ENCODE results near the gene OR10T2. TPM values are rescaled to one million over a fixed set of nuclear protein-coding genes. Genes with fewer than 3 reads are reported as not detected.

The OR10T2 gene
- total and polyA plus RNA-seq, 2 donors (not counting 3 experiments of a cell fraction or from before 2014, with no cell fraction given) = not detected

- H4K20me1 ChIP-seq (replicated peaks; ENCODE audit: control insufficient read depth, extremely low read depth, insufficient read depth, low read length) = no peaks in the 10 kb centered on the region
- ChIA-PET CTCF (no interaction called here), POLR2A (no interaction called here)
- intact Hi-C loops (cut with micrococcal nuclease) = no loop called here
- no peaks in the 10 kb centered on the region for H3K9me1 ChIP-seq (replicated peaks; ENCODE audit: control insufficient read depth, extremely low read depth, insufficient read depth, low read length)
- no peak overlapping the region for H2AFZ ChIP-seq (ENCODE audit: low read depth, low read length)
- no peaks in the 10 kb centered on the region for H3K36me3 ChIP-seq (ENCODE audit: control insufficient read depth in 2 of 2, extremely low read depth in 1 of 2, insufficient read depth in 2 of 2, low read length in 2 of 2)
- no peak overlapping the region for H3K27ac ChIP-seq (ENCODE audit: insufficient read depth, low read depth, low read length)
- H3K4me1 ChIP-seq (ENCODE audit: control insufficient read depth, extremely low read depth, insufficient read depth, low read length) = no peaks in the 10 kb centered on the region
- H3K79me2 ChIP-seq (ENCODE audit: control insufficient read depth, insufficient read depth, low read length) = no peaks in the 10 kb centered on the region
- no peaks in the 10 kb centered on the region for H3K27me3 ChIP-seq (ENCODE audit: control insufficient read depth in 2 of 2, insufficient read depth in 2 of 2, low read length in 2 of 2)
- no peak for FAIRE-seq
- TF ChIP-seq POLR2A (IDR thresholded peaks at IDR 0.05; ENCODE audit: low read depth, low read length) = no peak
- TF ChIP-seq MAX (IDR thresholded peaks at IDR 0.05; ENCODE audit: insufficient read depth, insufficient read length) = no peak
- TF ChIP-seq EZH2 (IDR thresholded peaks at IDR 0.05; ENCODE audit: borderline replicate concordance, low read depth, low read length, severe bottlenecking) = no peak
- no peaks in the 10 kb centered on the region for H3K9me3 ChIP-seq (replicated peaks; ENCODE audit: control insufficient read depth, insufficient read depth, low read length)
- H3K4me2 ChIP-seq (ENCODE audit: insufficient read depth, low read length) = no peak overlapping the region
- H3K9ac ChIP-seq (replicated peaks; ENCODE audit: extremely low read depth, insufficient read depth, low read length) = no peak overlapping the region
- dilution Hi-C loops (cut with MboI; ENCODE audit: extremely low pct_ligation_motif_present, low sequenced_read_pairs) = no loop called here
- H3K4me3 ChIP-seq (replicated peaks in 1 of 3; ENCODE audit: insufficient read depth in 1 of 3, low read depth in 1 of 3, low read length in 3 of 3) = no peak overlapping the region
- no TSS peak for BruUV-seq (replicated peaks)
- DNase-seq (ENCODE audit: low read depth, low spot score) = no peak
Observed at GRCh38 chr1:158393476-158393875, 5.8 kb downstream of the OR10T2 start.

- no peaks in the 10 kb centered on the region for H3K9me3 ChIP-seq (replicated peaks; ENCODE audit: control insufficient read depth, insufficient read depth, low read length)
- no peak overlapping the region for H3K4me2 ChIP-seq (ENCODE audit: insufficient read depth, low read length)
- intact Hi-C loops (cut with micrococcal nuclease) = no loop called here
- DNase-seq (ENCODE audit: low read depth, low spot score) (no peak), FAIRE-seq (no peak)
- H4K20me1 ChIP-seq (replicated peaks; ENCODE audit: control insufficient read depth, extremely low read depth, insufficient read depth, low read length) = no peaks in the 10 kb centered on the region
- H3K36me3 ChIP-seq (ENCODE audit: control insufficient read depth in 2 of 2, extremely low read depth in 1 of 2, insufficient read depth in 2 of 2, low read length in 2 of 2) = no peaks in the 10 kb centered on the region
- CTCF ChIA-PET = no interaction called here
- no peaks in the 10 kb centered on the region for H3K79me2 ChIP-seq (ENCODE audit: control insufficient read depth, insufficient read depth, low read length)
- H3K27me3 ChIP-seq (ENCODE audit: control insufficient read depth in 2 of 2, insufficient read depth in 2 of 2, low read length in 2 of 2) = no peaks in the 10 kb centered on the region
- no peak overlapping the region for H3K9ac ChIP-seq (replicated peaks; ENCODE audit: extremely low read depth, insufficient read depth, low read length)
- dilution Hi-C loops (cut with MboI; ENCODE audit: extremely low pct_ligation_motif_present, low sequenced_read_pairs) = no loop called here
- no peak overlapping the region for H3K4me3 ChIP-seq (replicated peaks in 1 of 3; ENCODE audit: insufficient read depth in 1 of 3, low read depth in 1 of 3, low read length in 3 of 3)
- no TSS peak for BruUV-seq (replicated peaks)
- no peaks in the 10 kb centered on the region for H3K9me1 ChIP-seq (replicated peaks; ENCODE audit: control insufficient read depth, extremely low read depth, insufficient read depth, low read length)
- H3K27ac ChIP-seq (ENCODE audit: insufficient read depth, low read depth, low read length) = no peak overlapping the region
- no peaks in the 10 kb centered on the region for H3K4me1 ChIP-seq (ENCODE audit: control insufficient read depth, extremely low read depth, insufficient read depth, low read length)
- POLR2A ChIA-PET = no interaction called here
- H2AFZ ChIP-seq (ENCODE audit: low read depth, low read length) = no peak overlapping the region
- no peak for TF ChIP-seq CTCF (IDR thresholded peaks at IDR 0.05; ENCODE audit: extremely low read depth in 1 of 2, insufficient read depth in 1 of 2, low read depth in 1 of 2, low read length in 2 of 2)
- no peak for TF ChIP-seq FOS (IDR thresholded peaks at IDR 0.05; ENCODE audit: borderline replicate concordance, insufficient read depth, low read length)
- TF ChIP-seq JUN (IDR thresholded peaks at IDR 0.05; ENCODE audit: borderline replicate concordance, insufficient read depth, insufficient read length, low read depth) = no peak
- TF ChIP-seq MYC (IDR thresholded peaks at IDR 0.05; ENCODE audit: low read depth, low read length) = no peak
- no peak for TF ChIP-seq GATA2 (IDR thresholded peaks at IDR 0.05; ENCODE audit: insufficient read depth, insufficient read length, low read depth, low read length)
- TF ChIP-seq EZH2 (IDR thresholded peaks at IDR 0.05; ENCODE audit: borderline replicate concordance, low read depth, low read length, severe bottlenecking) = no peak
- no peak for TF ChIP-seq MAX (IDR thresholded peaks at IDR 0.05; ENCODE audit: insufficient read depth, insufficient read length)
- no peak for TF ChIP-seq POLR2AphosphoS5 (IDR thresholded peaks at IDR 0.05; ENCODE audit: insufficient read depth, low read depth, low read length)
- no peak for TF ChIP-seq POLR2A (IDR thresholded peaks at IDR 0.05; ENCODE audit: low read depth, low read length)
Observed at GRCh38 chr1:158391099-158391498, 8.2 kb downstream of the OR10T2 start.
